ENCODE results near the gene DTL. TPM values are rescaled to one million over a fixed set of nuclear protein-coding genes. Genes with fewer than 3 reads are reported as not detected.

DTL gene
- total RNA-seq, 2 experiments from 2014 or later: 82.2 to 88.2 TPM

DNA sequence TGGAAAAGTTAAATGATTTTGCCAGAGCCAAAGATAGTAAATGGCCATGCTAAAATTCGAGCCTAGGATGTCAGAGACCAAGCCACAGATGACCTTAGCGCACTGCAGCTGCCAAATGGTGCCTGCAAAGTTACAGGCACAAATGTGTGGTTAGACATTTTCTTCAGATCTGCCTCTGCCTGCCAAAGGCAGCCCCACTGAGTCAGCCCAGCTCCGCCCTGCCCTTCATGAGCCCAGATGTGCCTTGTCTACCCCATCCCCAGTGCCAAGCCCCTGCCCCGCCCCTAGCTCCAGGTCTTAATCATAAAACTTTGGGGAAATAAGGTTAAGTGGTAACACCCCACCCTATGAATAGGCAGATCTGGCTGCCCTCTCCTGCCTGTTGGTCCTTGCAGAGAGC is 105.9 kb downstream of the DTL start:
- Mint-ChIP-seq H3K36me3 (peaks cover 7% of the 10 kb centered on the region), H3K4me3 (no peak overlapping the region), H3K27ac (no peak overlapping the region), H3K9me3 (no peaks in the 10 kb centered on the region), H3K4me1 (ENCODE audit: low read depth) (no peaks in the 10 kb centered on the region), H3K27me3 (no peaks in the 10 kb centered on the region)
- POLR2A ChIA-PET: no interaction called here
- intact Hi-C loops (cut with micrococcal nuclease): no loop called here
- no peak for DNase-seq
- CTCF ChIA-PET: no interaction called here

DNA sequence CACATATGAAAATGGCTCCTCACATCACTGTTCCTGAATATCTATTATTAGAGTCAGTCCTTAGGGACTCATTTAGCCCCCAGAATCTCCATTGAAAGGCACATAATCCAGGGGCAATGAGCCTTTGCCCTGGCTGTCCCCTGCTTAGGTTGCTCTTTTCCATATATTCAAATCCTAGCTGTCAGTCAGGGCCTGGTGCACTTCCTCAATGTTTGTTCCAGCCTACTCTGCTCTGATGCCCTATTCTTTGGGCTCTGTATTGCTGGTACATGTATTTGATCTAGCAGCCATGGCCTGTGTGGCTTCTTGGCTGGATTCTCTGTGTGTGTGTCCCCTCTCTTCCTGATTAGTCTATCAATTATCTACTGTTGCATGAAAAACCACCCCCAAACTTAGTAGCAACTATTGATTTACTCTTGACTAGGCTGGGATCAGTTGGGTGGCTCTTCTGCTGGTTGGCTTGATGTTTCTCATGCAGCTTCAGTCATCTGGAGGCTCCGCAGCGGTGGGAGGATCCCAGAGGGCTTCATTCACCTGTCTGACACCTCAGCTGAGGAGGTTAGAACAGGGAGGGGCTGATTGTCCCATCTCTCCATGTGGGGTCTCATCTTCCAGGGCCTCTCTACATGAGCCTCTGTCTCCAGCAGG is 107.5 kb downstream of the DTL start:
- DNase-seq: no peak
- Mint-ChIP-seq H3K27me3 (no peaks in the 10 kb centered on the region), H3K36me3 (peaks cover 7% of the 10 kb centered on the region), H3K27ac (no peak overlapping the region), H3K9me3 (no peaks in the 10 kb centered on the region), H3K4me3 (no peak overlapping the region), H3K4me1 (ENCODE audit: low read depth) (no peaks in the 10 kb centered on the region)
- intact Hi-C loops (cut with micrococcal nuclease): no loop called here
- POLR2A ChIA-PET: no interaction called here
- CTCF ChIA-PET: no interaction called here

DNA sequence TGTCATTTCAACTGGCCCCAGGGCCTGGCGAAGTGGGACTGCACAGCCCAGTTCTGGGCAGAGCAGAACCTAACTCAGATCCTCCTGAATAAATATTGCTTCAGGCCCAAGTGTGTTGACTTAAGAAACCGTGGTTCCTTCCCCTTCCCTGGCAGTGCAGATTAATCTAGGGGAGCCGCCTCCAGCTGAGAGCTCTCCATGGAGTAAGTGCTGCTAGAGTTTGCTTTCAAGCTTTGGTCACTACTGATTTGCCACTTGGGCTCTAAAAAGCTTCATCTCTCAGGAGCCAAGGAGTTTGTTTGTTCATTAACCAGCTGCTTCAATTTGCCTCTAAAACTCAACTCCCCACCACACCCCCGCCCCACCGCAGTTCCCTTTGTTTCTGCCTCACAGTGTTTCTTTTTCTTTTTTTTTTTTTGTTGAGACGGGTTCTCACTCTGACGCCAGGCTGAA is 112.1 kb downstream of the DTL start:
- Mint-ChIP-seq H3K27me3 (no peaks in the 10 kb centered on the region), H3K9me3 (no peaks in the 10 kb centered on the region), H3K4me3 (no peak overlapping the region), H3K27ac (no peak overlapping the region), H3K36me3 (peaks cover 4% of the 10 kb centered on the region), H3K4me1 (ENCODE audit: low read depth) (no peaks in the 10 kb centered on the region)
- POLR2A ChIA-PET: no interaction called here
- intact Hi-C loops (cut with micrococcal nuclease): no loop called here
- no peak for DNase-seq
- CTCF ChIA-PET: no interaction called here

DNA sequence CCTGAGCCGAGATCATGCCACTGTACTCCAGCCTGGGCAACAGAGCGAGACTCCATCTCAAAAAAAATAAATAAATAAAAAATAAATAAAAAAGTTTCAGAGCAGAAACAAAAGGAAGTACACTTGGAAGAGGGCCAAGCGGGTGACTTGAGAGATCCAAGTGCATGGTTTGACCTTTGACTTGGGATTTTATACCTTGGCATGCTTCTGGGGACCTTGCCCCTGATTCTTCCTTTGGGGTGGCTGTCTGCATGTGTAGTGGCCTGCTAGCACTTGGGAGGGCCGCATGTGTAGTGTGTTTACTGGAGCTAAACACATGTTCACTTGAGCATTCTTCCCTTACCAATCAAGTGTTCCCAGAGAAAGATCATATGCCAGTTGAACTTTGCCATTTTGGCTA is 114.0 kb downstream of the DTL start:
- no peaks in the 10 kb centered on the region for H3K4me1 Mint-ChIP-seq (ENCODE audit: low read depth)
- no peaks in the 10 kb centered on the region for H3K36me3 Mint-ChIP-seq
- no peak overlapping the region for H3K4me3 Mint-ChIP-seq
- ChIA-PET POLR2A (no interaction called here), CTCF (no interaction called here)
- H3K9me3 Mint-ChIP-seq: no peaks in the 10 kb centered on the region
- no peak for DNase-seq
- H3K27me3 Mint-ChIP-seq: no peaks in the 10 kb centered on the region
- H3K27ac Mint-ChIP-seq: no peak overlapping the region
- intact Hi-C loops (cut with micrococcal nuclease): no loop called here

- peaks cover 3% of the 10 kb centered on the region for H3K4me1 Mint-ChIP-seq (ENCODE audit: low read depth)
- H3K9me3 Mint-ChIP-seq: no peaks in the 10 kb centered on the region
- no peak overlapping the region for H3K27ac Mint-ChIP-seq
- intact Hi-C loops (cut with micrococcal nuclease): no loop called here
- H3K36me3 Mint-ChIP-seq: no peaks in the 10 kb centered on the region
- ChIA-PET CTCF (interaction anchor here (1.2 kb wide), 1 partner anchor 82 kb away, joined by 3 read pairs; no protein-coding TSS in a partner anchor), POLR2A (no interaction called here)
- H3K27me3 Mint-ChIP-seq: no peaks in the 10 kb centered on the region
- H3K4me3 Mint-ChIP-seq: no peak overlapping the region
- DNase-seq: no peak
Measured at GRCh38 chr1:212152308-212152693, 116.8 kb downstream of the DTL start.

- intact Hi-C loops (cut with micrococcal nuclease): no loop called here
- no peaks in the 10 kb centered on the region for H3K27me3 Mint-ChIP-seq
- H3K4me3 Mint-ChIP-seq: no peak overlapping the region
- peaks cover 3% of the 10 kb centered on the region for H3K4me1 Mint-ChIP-seq (ENCODE audit: low read depth)
- POLR2A ChIA-PET: no interaction called here
- no peaks in the 10 kb centered on the region for H3K36me3 Mint-ChIP-seq
- H3K9me3 Mint-ChIP-seq: no peaks in the 10 kb centered on the region
- no peak overlapping the region for H3K27ac Mint-ChIP-seq
- CTCF ChIA-PET: no interaction called here
- no peak for DNase-seq
Measured at GRCh38 chr1:212152869-212153268, 117.3 kb downstream of the DTL start.

- DNase-seq: no peak
- peaks cover 3% of the 10 kb centered on the region for H3K4me1 Mint-ChIP-seq (ENCODE audit: low read depth)
- CTCF ChIA-PET: interaction anchor here (0.7 kb wide), 1 partner anchor 61 kb away, joined by 3 read pairs; no protein-coding TSS in a partner anchor
- intact Hi-C loops (cut with micrococcal nuclease): no loop called here
- H3K27me3 Mint-ChIP-seq: no peaks in the 10 kb centered on the region
- POLR2A ChIA-PET: no interaction called here
- no peak overlapping the region for H3K27ac Mint-ChIP-seq
- H3K4me3 Mint-ChIP-seq: no peak overlapping the region
- H3K9me3 Mint-ChIP-seq: no peaks in the 10 kb centered on the region
- H3K36me3 Mint-ChIP-seq: peaks cover 1% of the 10 kb centered on the region
Measured at GRCh38 chr1:212153635-212154034, 118.1 kb downstream of the DTL start.

Small RNAs within 50 kb of the gene (microRNA-seq; reads per million reads assigned to microRNA genes)
- not detected for gene MIR3122 (ENCODE audit: borderline microRNAs expressed, borderline number of aligned reads, borderline replicate concordance)

Other genes starting within 250 kb of the DTL start
- gene LPGAT1, start 205.0 kb upstream of the DTL start, total RNA-seq: 10 to 100 TPM; 31.8 to 34.7 TPM
- gene INTS7, start 191 bp upstream of the DTL start, total RNA-seq: 10 to 100 TPM; 19.3 to 19.6 TPM
- gene PPP2R5A, start 249.7 kb downstream of the DTL start, total RNA-seq: 10 to 100 TPM; 38.6 to 40.4 TPM

Data from activated CD4-positive, alpha-beta memory T cell treated with anti-CD3 and anti-CD28 coated beads for 36 hours (primary cell).